ENCODE data around the gene ARHGEF9. TPM values are rescaled to one million over a fixed set of nuclear protein-coding genes. Genes with fewer than 3 reads are reported as not detected.

The ARHGEF9 gene
- polyA plus RNA-seq, 1 of the 3 experiments (the other 2 are of a cell fraction) = 6.4 TPM

DNA sequence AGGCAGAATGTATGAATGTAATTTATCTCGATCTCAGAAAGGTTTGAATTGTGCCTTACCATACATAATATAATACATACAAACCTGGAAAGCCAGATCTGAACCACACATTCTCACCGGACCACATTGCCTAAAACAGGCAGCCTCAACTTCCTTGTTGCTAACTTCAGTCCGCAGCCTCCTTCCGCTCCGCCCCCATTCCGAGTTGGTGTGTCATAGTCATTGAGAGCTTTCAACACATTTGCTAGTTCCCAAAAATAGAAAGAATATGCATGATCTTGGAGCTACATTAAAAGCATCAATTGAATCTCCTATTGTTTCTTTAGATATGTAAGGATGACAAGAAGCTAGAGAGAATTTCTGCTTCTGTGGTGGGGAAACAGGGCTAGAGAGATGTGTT is 127.2 kb downstream of the ARHGEF9 start:
- Histone ChIP-seq H2AFZ (ENCODE audit: low read depth) (no peak overlapping the region; the same call in 1 of the 2 replicates), H3F3A (replicated peaks; ENCODE audit: insufficient read depth) (peaks cover 12% of the 10 kb centered on the region), H3K4me2 (peak overlapping the region; percentile 46), H3K27ac (ENCODE audit: low read depth in 2 of 2, low read length in 1 of 2) (peak overlapping the region; percentile 50 to 82; a peak in 3 of 4 replicates), H3K9me3 (no peaks in the 10 kb centered on the region), H4K20me1 (ENCODE audit: insufficient read depth) (no peaks in the 10 kb centered on the region), H3K4me1 (ENCODE audit: control insufficient read depth in 1 of 2, insufficient read depth in 2 of 2, low read depth in 1 of 2, low read length in 1 of 2) (peaks cover 0 to 10% of the 10 kb centered on the region in 2 experiments; a peak in 1 of 4 replicates), H3K9me2 (no peaks in the 10 kb centered on the region), H3K36me3 (replicated peaks in 1 of 2; ENCODE audit: control insufficient read depth in 1 of 2, insufficient read depth in 2 of 2, low read length in 1 of 2) (no peaks in the 10 kb centered on the region), H3K27me3 (ENCODE audit: insufficient read depth) (no peaks in the 10 kb centered on the region), H3K4me3 (ENCODE audit: low read depth in 2 of 2, low read length in 1 of 2) (no peak overlapping the region), H3K79me2 (ENCODE audit: insufficient read depth) (no peaks in the 10 kb centered on the region), H3K9ac (peak overlapping the region; percentile 16; the same call in 1 of the 2 replicates)
- DNase-seq = no peak
- TF ChIP-seq, protein P1, sequence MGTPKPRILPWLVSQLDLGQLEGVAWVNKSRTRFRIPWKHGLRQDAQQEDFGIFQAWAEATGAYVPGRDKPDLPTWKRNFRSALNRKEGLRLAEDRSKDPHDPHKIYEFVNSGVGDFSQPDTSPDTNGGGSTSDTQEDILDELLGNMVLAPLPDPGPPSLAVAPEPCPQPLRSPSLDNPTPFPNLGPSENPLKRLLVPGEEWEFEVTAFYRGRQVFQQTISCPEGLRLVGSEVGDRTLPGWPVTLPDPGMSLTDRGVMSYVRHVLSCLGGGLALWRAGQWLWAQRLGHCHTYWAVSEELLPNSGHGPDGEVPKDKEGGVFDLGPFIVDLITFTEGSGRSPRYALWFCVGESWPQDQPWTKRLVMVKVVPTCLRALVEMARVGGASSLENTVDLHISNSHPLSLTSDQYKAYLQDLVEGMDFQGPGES (IDR thresholded peaks at IDR 0.05; ENCODE audit: low read depth, low read length) = no peak
- TF ChIP-seq JUND (IDR thresholded peaks at IDR 0.05) = peak; percentile 58
- peak in 1 of 2 experiments; percentile 20; a peak in 1 of 4 replicates for TF ChIP-seq EP300 (IDR thresholded peaks at IDR 0.05; ENCODE audit: borderline replicate concordance in 1 of 2, low read depth in 1 of 2, low read length in 1 of 2)
- no peak for TF ChIP-seq SIN3A (IDR thresholded peaks at IDR 0.05; ENCODE audit: borderline replicate concordance, low read depth, low read length)
- TF ChIP-seq FOXJ3 (CRISPR knock-in tag; IDR thresholded peaks at IDR 0.05) = no peak
- TF ChIP-seq, protein P2, sequence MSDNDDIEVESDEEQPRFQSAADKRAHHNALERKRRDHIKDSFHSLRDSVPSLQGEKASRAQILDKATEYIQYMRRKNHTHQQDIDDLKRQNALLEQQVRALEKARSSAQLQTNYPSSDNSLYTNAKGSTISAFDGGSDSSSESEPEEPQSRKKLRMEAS (IDR thresholded peaks at IDR 0.05; ENCODE audit: low read depth) = no peak
- TF ChIP-seq, protein P3, sequence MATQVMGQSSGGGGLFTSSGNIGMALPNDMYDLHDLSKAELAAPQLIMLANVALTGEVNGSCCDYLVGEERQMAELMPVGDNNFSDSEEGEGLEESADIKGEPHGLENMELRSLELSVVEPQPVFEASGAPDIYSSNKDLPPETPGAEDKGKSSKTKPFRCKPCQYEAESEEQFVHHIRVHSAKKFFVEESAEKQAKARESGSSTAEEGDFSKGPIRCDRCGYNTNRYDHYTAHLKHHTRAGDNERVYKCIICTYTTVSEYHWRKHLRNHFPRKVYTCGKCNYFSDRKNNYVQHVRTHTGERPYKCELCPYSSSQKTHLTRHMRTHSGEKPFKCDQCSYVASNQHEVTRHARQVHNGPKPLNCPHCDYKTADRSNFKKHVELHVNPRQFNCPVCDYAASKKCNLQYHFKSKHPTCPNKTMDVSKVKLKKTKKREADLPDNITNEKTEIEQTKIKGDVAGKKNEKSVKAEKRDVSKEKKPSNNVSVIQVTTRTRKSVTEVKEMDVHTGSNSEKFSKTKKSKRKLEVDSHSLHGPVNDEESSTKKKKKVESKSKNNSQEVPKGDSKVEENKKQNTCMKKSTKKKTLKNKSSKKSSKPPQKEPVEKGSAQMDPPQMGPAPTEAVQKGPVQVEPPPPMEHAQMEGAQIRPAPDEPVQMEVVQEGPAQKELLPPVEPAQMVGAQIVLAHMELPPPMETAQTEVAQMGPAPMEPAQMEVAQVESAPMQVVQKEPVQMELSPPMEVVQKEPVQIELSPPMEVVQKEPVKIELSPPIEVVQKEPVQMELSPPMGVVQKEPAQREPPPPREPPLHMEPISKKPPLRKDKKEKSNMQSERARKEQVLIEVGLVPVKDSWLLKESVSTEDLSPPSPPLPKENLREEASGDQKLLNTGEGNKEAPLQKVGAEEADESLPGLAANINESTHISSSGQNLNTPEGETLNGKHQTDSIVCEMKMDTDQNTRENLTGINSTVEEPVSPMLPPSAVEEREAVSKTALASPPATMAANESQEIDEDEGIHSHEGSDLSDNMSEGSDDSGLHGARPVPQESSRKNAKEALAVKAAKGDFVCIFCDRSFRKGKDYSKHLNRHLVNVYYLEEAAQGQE (IDR thresholded peaks at IDR 0.05; ENCODE audit: low read depth, low read length) = no peak
- TF ChIP-seq, protein P4, sequence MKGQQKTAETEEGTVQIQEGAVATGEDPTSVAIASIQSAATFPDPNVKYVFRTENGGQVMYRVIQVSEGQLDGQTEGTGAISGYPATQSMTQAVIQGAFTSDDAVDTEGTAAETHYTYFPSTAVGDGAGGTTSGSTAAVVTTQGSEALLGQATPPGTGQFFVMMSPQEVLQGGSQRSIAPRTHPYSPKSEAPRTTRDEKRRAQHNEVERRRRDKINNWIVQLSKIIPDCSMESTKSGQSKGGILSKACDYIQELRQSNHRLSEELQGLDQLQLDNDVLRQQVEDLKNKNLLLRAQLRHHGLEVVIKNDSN (IDR thresholded peaks at IDR 0.05; ENCODE audit: borderline replicate concordance, low read depth) = no peak
- TF ChIP-seq EZH2phosphoT487 (IDR thresholded peaks at IDR 0.05; ENCODE audit: borderline replicate concordance, low read depth) = no peak
- peak; percentile 90 for TF ChIP-seq MEF2A (IDR thresholded peaks at IDR 0.05; ENCODE audit: borderline replicate concordance, low read depth)
- TF ChIP-seq RXRA (IDR thresholded peaks at IDR 0.05; ENCODE audit: borderline replicate concordance, low read depth) = no peak
- TF ChIP-seq, protein P5, sequence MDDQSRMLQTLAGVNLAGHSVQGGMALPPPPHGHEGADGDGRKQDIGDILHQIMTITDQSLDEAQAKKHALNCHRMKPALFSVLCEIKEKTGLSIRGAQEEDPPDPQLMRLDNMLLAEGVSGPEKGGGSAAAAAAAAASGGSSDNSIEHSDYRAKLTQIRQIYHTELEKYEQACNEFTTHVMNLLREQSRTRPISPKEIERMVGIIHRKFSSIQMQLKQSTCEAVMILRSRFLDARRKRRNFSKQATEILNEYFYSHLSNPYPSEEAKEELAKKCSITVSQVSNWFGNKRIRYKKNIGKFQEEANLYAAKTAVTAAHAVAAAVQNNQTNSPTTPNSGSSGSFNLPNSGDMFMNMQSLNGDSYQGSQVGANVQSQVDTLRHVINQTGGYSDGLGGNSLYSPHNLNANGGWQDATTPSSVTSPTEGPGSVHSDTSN (IDR thresholded peaks at IDR 0.05) = peak; percentile 36; the same call in 1 of the 2 replicates
- peak; percentile 47 for TF ChIP-seq ELF1 (IDR thresholded peaks at IDR 0.05)
- peak; percentile 31; the same call in 1 of the 2 replicates for TF ChIP-seq TCF12 (IDR thresholded peaks at IDR 0.05)
- 0 out of 2 replicates have a peak, but pooled peaks have one; percentile 36 for TF ChIP-seq FOSL2 (IDR thresholded peaks at IDR 0.05; ENCODE audit: borderline replicate concordance, low read depth)
- TF ChIP-seq, protein P6, sequence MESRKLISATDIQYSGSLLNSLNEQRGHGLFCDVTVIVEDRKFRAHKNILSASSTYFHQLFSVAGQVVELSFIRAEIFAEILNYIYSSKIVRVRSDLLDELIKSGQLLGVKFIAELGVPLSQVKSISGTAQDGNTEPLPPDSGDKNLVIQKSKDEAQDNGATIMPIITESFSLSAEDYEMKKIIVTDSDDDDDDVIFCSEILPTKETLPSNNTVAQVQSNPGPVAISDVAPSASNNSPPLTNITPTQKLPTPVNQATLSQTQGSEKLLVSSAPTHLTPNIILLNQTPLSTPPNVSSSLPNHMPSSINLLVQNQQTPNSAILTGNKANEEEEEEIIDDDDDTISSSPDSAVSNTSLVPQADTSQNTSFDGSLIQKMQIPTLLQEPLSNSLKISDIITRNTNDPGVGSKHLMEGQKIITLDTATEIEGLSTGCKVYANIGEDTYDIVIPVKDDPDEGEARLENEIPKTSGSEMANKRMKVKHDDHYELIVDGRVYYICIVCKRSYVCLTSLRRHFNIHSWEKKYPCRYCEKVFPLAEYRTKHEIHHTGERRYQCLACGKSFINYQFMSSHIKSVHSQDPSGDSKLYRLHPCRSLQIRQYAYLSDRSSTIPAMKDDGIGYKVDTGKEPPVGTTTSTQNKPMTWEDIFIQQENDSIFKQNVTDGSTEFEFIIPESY (IDR thresholded peaks at IDR 0.05; ENCODE audit: borderline replicate concordance, low read depth) = no peak
- WGBS (ENCODE audit: low lambda C conversion rate) = 15% methylated on average over 6 of the region's 6 CpGs
- POLR2A ChIA-PET = no interaction called here
- CTCF ChIA-PET = no interaction called here
